AG04450 (cell line): ENCODE results near the gene WDCP. TPM values are rescaled to one million over a fixed set of nuclear protein-coding genes. Genes with fewer than 3 reads are reported as not detected.

Experiments
- CTCF ChIA-PET: fragments of 300-600, 350-600 bp; formaldehyde crosslinking; extraction: SDS; loops from one replicate; lab custom pipeline; 2022; ENCODE audit warnings: antibody characterized with exemption, inconsistent platforms; lab: Charles Lee
- POLR2A ChIA-PET: fragments of 350-600 bp; formaldehyde crosslinking; extraction: SDS; loops from one replicate; lab custom pipeline; 2021; ENCODE audit warnings: antibody characterized with exemption, inconsistent platforms; lab: Yijun Ruan, JAX
- DNase-seq: peaks from one replicate; pipeline ENCODE4 v3.0.0-alpha.2; 2011; ENCODE audit warnings: low read depth, low spot score
- H3K27ac ChIP-seq: one replicate; pipeline ENCODE4 v1.5.1; 2012; ENCODE audit warnings: low read depth, low read length, control low read depth
- H3K27me3 ChIP-seq: one replicate; pipeline ENCODE4 v1.6.0; 2012; ENCODE audit warnings: low read length; ENCODE audit not compliant: control insufficient read depth, insufficient read depth
- H3K4me3 ChIP-seq: 2 replicates; pipeline ENCODE4 v1.5.1; 2011; ENCODE audit warnings: mild to moderate bottlenecking, low read depth, low read length, control low read depth
- H3K9me3 ChIP-seq: 2 replicates; pipeline ENCODE4 v1.5.1; 2012; ENCODE audit warnings: low read length; ENCODE audit not compliant: control insufficient read depth, insufficient read depth
- CTCF ChIP-seq: IDR thresholded peaks from 2 replicates; pipeline ENCODE4 v1.5.1; 2011; ENCODE audit warnings: low read depth, low read length, control low read depth, inconsistent platforms
- polyA plus RNA-seq: library from polyadenylated mRNA; depleted of rRNA; stranded (reverse); fragments of >200 nt; gene quantifications from 2 replicates; pipeline ENCODE4 v1.2.3, GENCODE V29; 2011

Gene WDCP
- polyA plus RNA-seq, 1 experiment: 16.1 TPM

GRCh38 chr2:24086241-24086640 is 39.0 kb upstream of the WDCP start:
- TF ChIP-seq CTCF: no peak
- no peak for DNase-seq
- Histone ChIP-seq H3K9me3 (no peaks in the 10 kb centered on the region), H3K27ac (no peak overlapping the region), H3K27me3 (no peaks in the 10 kb centered on the region), H3K4me3 (no peak overlapping the region)
- ChIA-PET POLR2A (no interaction called here), CTCF (no interaction called here)

- H3K27ac ChIP-seq: peak overlapping the region; percentile 94
- DNase-seq: peak; percentile 10
- no peaks in the 10 kb centered on the region for H3K27me3 ChIP-seq
- peak overlapping the region; percentile 73 for H3K4me3 ChIP-seq
- ChIA-PET POLR2A (interaction anchor here (1.8 to 2.4 kb wide), 3 partner anchors 9 to 158 kb away, joined by 8 to 16 read pairs (median 10); partner anchors contain the start of genes ATAD2B, SF3B6 and UBXN2A), CTCF (interaction anchor here (0.9 to 3.1 kb wide), 20 partner anchors 9 to 265 kb away, joined by 3 to 47 read pairs (median 4); partner anchors contain the start of genes ATAD2B and SF3B6)
- no peak for TF ChIP-seq CTCF
- no peaks in the 10 kb centered on the region for H3K9me3 ChIP-seq
These were observed 38.0 kb upstream of the WDCP start for GRCh38 chr2:24085200-24085489.

GRCh38 chr2:24084386-24085199 is 37.4 kb upstream of the WDCP start, which contains the start of gene TP53I3:
Gene TP53I3, minus strand, starts transcription at chr2:24084834. Its CDS starts 508 bp downstream, at chr2:24084326.
- ChIA-PET CTCF (interaction anchor here (0.5 to 3.1 kb wide), 30 partner anchors 8 to 264 kb away, joined by 3 to 47 read pairs (median 6); partner anchors contain the start of genes ATAD2B, SF3B6 and WDCP), POLR2A (interaction anchor here (0.6 to 2.4 kb wide), 11 partner anchors 8 to 260 kb away, joined by 3 to 16 read pairs (median 6); partner anchors contain the start of genes ATAD2B, FAM228B, FKBP1B and PFN4)

GRCh38 chr2:24083567-24084385 is 36.6 kb upstream of the WDCP start:
- H3K9me3 ChIP-seq: no peaks in the 10 kb centered on the region
- DNase-seq: peak; percentile 66
- ChIA-PET POLR2A (interaction anchor here (0.6 to 2.4 kb wide), 12 partner anchors 8 to 260 kb away, joined by 3 to 16 read pairs (median 6); partner anchors contain the start of genes ATAD2B, FAM228B, FKBP1B and PFN4), CTCF (interaction anchor here (0.5 to 3.1 kb wide), 25 partner anchors 10 to 264 kb away, joined by 3 to 47 read pairs (median 6); partner anchors contain the start of genes ATAD2B and WDCP)
- no peak; the same call in 1 of the 2 replicates for TF ChIP-seq CTCF
- H3K27me3 ChIP-seq: no peaks in the 10 kb centered on the region
- peak overlapping the region; percentile 94 for H3K27ac ChIP-seq
- H3K4me3 ChIP-seq: peak overlapping the region; percentile 73

More at GRCh38 chr2:24084386-24085199, 37.4 kb upstream of the WDCP start, which contains the start of gene TP53I3:
- H3K27ac ChIP-seq: peak within 1 kb of the TSS; percentile 94
- DNase-seq: peak; percentile 74
- no peaks in the 10 kb centered on the region for H3K9me3 ChIP-seq
- peak; percentile 76 for TF ChIP-seq CTCF
- H3K4me3 ChIP-seq: peak within 1 kb of the TSS; percentile 73
- H3K27me3 ChIP-seq: no peaks in the 10 kb centered on the region
